CD4-positive, alpha-beta T cell (primary cell): ENCODE measurements around the gene BICDL1. TPM values are rescaled to one million over a fixed set of nuclear protein-coding genes. Genes with fewer than 3 reads are reported as not detected.

ENCODE experiments used
- ATAC-seq: fragments of 200-7000 bp; cut with Tn5 transposase; one replicate; pipeline ENCODE4 v1.10.0; 2022; ENCODE audit warnings: mild to moderate bottlenecking; ENCODE audit not compliant: poor library complexity
- CTCF ChIA-PET: fragments of 350-600 bp; sonication (Branson Sonifier 250); formaldehyde crosslinking; loops from one replicate; lab custom pipeline; 2021; ENCODE audit warnings: antibody characterized with exemption, inconsistent platforms; lab: Charles Lee
- POLR2A ChIA-PET: fragments of 350-600 bp; sonication (Branson Sonifier 250); formaldehyde crosslinking; loops from one replicate; lab custom pipeline; 2021; ENCODE audit warnings: antibody characterized with exemption, inconsistent platforms; lab: Charles Lee
- DNase-seq, 14 experiments: peaks; one replicate each; pipeline ENCODE4 v3.0.0-alpha.2; 2013 to 2020; ENCODE audit warnings: mixed read lengths in 2 of 14
- H3K27ac ChIP-seq, 2 donors: one replicate each; pipeline versions ENCODE4 v1.5.1 to v1.7.0; 2013; ENCODE audit warnings: low read length in 2 of 2, low read depth in 1 of 2, mild to moderate bottlenecking in 1 of 2
- H3K27me3 ChIP-seq, 2 experiments: 1 replicate in 1 of 2; 2 replicates in 1 of 2; pipeline versions ENCODE4 v1.6.1 to v1.7.0; 2013; ENCODE audit warnings: low read length in 2 of 2, control low read depth in 1 of 2, mild to moderate bottlenecking in 1 of 2, moderate library complexity in 1 of 2; ENCODE audit not compliant: insufficient read depth in 2 of 2, control insufficient read depth in 1 of 2
- H3K36me3 ChIP-seq: one replicate; pipeline ENCODE4 v1.6.1; 2013; ENCODE audit warnings: low read length, control low read depth; ENCODE audit not compliant: insufficient read depth
- H3K4me1 ChIP-seq: one replicate; pipeline ENCODE4 v1.6.1; 2013; ENCODE audit warnings: low read length, control low read depth; ENCODE audit not compliant: insufficient read depth
- H3K4me3 ChIP-seq: one replicate; pipeline ENCODE4 v1.5.1; 2013; ENCODE audit warnings: mild to moderate bottlenecking, low read length, moderate library complexity
- H3K9me3 ChIP-seq, 2 experiments: 1 replicate in 1 of 2; 2 replicates in 1 of 2; pipeline versions ENCODE4 v1.6.1 to v1.7.0; 2013; ENCODE audit warnings: low read length in 2 of 2, mild to moderate bottlenecking in 2 of 2, control low read depth in 1 of 2, moderate library complexity in 1 of 2; ENCODE audit not compliant: control insufficient read depth in 1 of 2, insufficient read depth in 1 of 2
- H3K27ac Mint-ChIP-seq: one replicate; pipeline ENCODE4 v1.8.0; 2020; ENCODE audit warnings: mixed read lengths
- H3K27me3 Mint-ChIP-seq: one replicate; pipeline ENCODE4 v1.8.0; 2021; ENCODE audit warnings: mixed read lengths
- H3K36me3 Mint-ChIP-seq: one replicate; pipeline ENCODE4 v1.8.0; 2021; ENCODE audit warnings: low read depth, mixed read lengths
- H3K4me1 Mint-ChIP-seq: one replicate; pipeline ENCODE4 v1.8.0; 2021; ENCODE audit warnings: low read depth, mixed read lengths
- H3K4me3 Mint-ChIP-seq: one replicate; pipeline ENCODE4 v1.8.0; 2020; ENCODE audit warnings: mild to moderate bottlenecking, mixed read lengths
- H3K9me3 Mint-ChIP-seq: one replicate; pipeline ENCODE4 v1.8.0; 2020; ENCODE audit warnings: mixed read lengths
- intact Hi-C, 2 experiments: fragments of 100-400 bp; cut with DNase I in 1 of 2; cut with micrococcal nuclease in 1 of 2; formaldehyde crosslinking; loops; one replicate each; pipeline versions ENCODE4 v1.15.1 to v1.9.0; 2023 to 2025; cut with DNase I, micrococcal nuclease
- total RNA-seq, 174 experiments: library from RNA in 2 of 174; stranded (reverse) in 2 of 174; gene quantifications; one replicate each; pipeline ENCODE4 v1.2.3 and lab custom pipeline; 2021 to 2026
- TF ChIP-seq, protein P1 (sequence below): fragments of 200-600 bp; IDR thresholded peaks from one replicate; pipeline ENCODE4 v1.8.0; 2022; ENCODE audit warnings: antibody characterized with exemption, mild to moderate bottlenecking

Gene BICDL1
- total RNA-seq, 2 experiments from 2014 or later, result 143 to 146 TPM

DNA sequence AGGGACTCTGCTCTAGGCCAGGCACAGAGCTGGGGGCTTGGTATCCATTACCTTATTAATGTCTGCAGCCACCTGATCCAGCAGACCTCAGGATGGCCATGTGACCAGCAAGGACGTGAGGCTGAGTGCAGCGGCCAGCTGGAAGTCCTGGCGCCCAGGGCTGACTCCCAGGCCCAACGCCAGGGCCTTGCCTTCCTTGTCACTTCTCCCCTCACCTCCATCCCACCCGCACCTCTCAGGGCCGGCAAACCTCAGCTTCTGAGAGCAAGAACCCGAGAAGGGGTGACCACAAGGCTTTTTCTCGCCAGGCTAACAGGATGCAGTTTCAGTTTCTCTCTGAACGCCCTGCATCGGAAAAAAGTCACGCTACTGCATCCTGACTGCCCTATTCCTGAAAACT is 112.1 kb downstream of the BICDL1 start:
- intact Hi-C loops, result no loop called here
- CTCF ChIA-PET, result interaction anchor here (1.6 kb wide), 1 partner anchor 14 kb away, joined by 6 read pairs; no protein-coding TSS in a partner anchor
- Mint-ChIP-seq H3K9me3 (no peaks in the 10 kb centered on the region), H3K27me3 (no peaks in the 10 kb centered on the region), H3K4me1 (peaks cover 15% of the 10 kb centered on the region), H3K4me3 (peak overlapping the region; percentile 1), H3K36me3 (peaks cover 88% of the 10 kb centered on the region), H3K27ac (peak overlapping the region; percentile 72)
- DNase-seq (peak in 1 of 14 experiments; percentile 29), ATAC-seq (no peak)
- peaks cover 95% of the 10 kb centered on the region for H3K36me3 ChIP-seq
- H3K9me3 ChIP-seq, result no peaks in the 10 kb centered on the region
- TF ChIP-seq, protein P1, sequence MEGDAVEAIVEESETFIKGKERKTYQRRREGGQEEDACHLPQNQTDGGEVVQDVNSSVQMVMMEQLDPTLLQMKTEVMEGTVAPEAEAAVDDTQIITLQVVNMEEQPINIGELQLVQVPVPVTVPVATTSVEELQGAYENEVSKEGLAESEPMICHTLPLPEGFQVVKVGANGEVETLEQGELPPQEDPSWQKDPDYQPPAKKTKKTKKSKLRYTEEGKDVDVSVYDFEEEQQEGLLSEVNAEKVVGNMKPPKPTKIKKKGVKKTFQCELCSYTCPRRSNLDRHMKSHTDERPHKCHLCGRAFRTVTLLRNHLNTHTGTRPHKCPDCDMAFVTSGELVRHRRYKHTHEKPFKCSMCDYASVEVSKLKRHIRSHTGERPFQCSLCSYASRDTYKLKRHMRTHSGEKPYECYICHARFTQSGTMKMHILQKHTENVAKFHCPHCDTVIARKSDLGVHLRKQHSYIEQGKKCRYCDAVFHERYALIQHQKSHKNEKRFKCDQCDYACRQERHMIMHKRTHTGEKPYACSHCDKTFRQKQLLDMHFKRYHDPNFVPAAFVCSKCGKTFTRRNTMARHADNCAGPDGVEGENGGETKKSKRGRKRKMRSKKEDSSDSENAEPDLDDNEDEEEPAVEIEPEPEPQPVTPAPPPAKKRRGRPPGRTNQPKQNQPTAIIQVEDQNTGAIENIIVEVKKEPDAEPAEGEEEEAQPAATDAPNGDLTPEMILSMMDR, result no peak
- H3K4me3 ChIP-seq, result no peak overlapping the region
- H3K27ac ChIP-seq, result peak overlapping the region in 1 of 2 donors; percentile 30
- no peaks in the 10 kb centered on the region for H3K27me3 ChIP-seq
- H3K4me1 ChIP-seq, result peaks cover 38% of the 10 kb centered on the region
- POLR2A ChIA-PET, result interaction anchor here (0.6 to 1.8 kb wide), 2 partner anchors 100 to 190 kb away, joined by 4 read pairs; partner anchors contain the start of gene RNU4-2

GRCh38 chr12:120101617-120102016 is 112.6 kb downstream of the BICDL1 start:
- Mint-ChIP-seq H3K9me3 (no peaks in the 10 kb centered on the region), H3K36me3 (peaks cover 88% of the 10 kb centered on the region), H3K27me3 (no peaks in the 10 kb centered on the region), H3K27ac (peak overlapping the region; percentile 72), H3K4me3 (peak overlapping the region; percentile 1), H3K4me1 (peaks cover 18% of the 10 kb centered on the region)
- H3K27me3 ChIP-seq, result no peaks in the 10 kb centered on the region
- H3K4me1 ChIP-seq, result peaks cover 38% of the 10 kb centered on the region
- no peaks in the 10 kb centered on the region for H3K9me3 ChIP-seq
- POLR2A ChIA-PET, result interaction anchor here (1.8 to 1.9 kb wide), 2 partner anchors 15 to 190 kb away, joined by 4 to 5 read pairs; partner anchors contain the start of gene RNU4-2
- H3K4me3 ChIP-seq, result no peak overlapping the region
- peaks cover 95% of the 10 kb centered on the region for H3K36me3 ChIP-seq
- no peak for DNase-seq
- TF ChIP-seq, protein P1, result no peak
- intact Hi-C loops, result no loop called here
- peak overlapping the region; percentile 19 to 30 for H3K27ac ChIP-seq
- no peak for ATAC-seq
- CTCF ChIA-PET, result interaction anchor here (1.6 kb wide), 1 partner anchor 14 kb away, joined by 6 read pairs; no protein-coding TSS in a partner anchor

DNA sequence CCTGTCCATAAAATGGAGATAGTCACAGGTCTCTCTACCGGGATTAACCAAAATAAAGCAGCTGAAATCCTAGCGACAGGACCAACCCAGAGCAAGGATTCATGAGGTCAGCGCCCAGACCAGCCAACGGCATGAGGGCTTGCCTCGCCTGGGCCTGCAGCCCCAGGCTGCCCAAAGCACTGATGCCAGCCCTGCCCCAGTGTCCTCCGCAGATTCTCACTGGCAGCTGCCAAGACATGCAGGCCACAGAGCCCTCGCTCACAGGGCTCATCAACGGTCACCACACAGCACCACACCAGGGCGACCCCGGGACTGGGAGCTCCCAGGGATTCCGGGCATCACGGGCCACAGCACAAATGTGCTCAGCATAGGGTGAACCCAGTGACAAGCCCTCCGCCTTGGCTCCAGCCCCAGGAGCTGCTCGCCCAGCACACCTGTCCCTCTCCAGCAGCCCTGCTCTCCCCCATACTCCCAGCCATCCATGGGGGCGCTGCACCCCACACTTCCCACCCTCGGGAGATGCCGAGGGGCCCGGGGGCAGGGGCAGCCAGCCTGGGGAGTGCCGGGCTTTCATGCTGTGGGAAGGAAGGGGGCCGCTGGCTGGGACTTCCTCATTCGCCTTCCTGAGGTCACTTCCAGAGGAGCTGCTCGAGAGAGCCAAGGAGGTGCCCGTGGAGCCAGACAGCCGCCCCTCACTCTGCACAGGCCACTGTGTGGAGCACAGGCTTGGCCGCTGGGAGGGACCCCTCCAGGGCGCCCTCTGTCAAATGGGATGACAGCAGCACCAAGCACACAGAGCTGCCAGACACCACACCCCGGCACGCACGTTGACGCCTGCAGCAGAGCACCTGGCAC is 113.4 kb downstream of the BICDL1 start:
- no peaks in the 10 kb centered on the region for H3K27me3 Mint-ChIP-seq
- POLR2A ChIA-PET, result interaction anchor here (1.2 to 1.9 kb wide), 2 partner anchors 14 to 15 kb away, joined by 4 to 5 read pairs; partner anchors contain the start of gene RAB35
- H3K27ac Mint-ChIP-seq, result peak overlapping the region; percentile 72
- H3K4me1 Mint-ChIP-seq, result peaks cover 18% of the 10 kb centered on the region
- H3K36me3 ChIP-seq, result peaks cover 93% of the 10 kb centered on the region
- H3K9me3 ChIP-seq, result no peaks in the 10 kb centered on the region
- peak overlapping the region; percentile 21 to 30 for H3K27ac ChIP-seq
- ATAC-seq (no peak), DNase-seq (peak in 2 of 14 experiments; percentile 4 to 15)
- H3K36me3 Mint-ChIP-seq, result peaks cover 88% of the 10 kb centered on the region
- CTCF ChIA-PET, result no interaction called here
- H3K4me1 ChIP-seq, result peaks cover 38% of the 10 kb centered on the region
- H3K27me3 ChIP-seq, result no peaks in the 10 kb centered on the region
- no peak overlapping the region for H3K4me3 ChIP-seq
- no peak overlapping the region for H3K4me3 Mint-ChIP-seq
- TF ChIP-seq, protein P1, result no peak
- intact Hi-C loops, result no loop called here
- no peaks in the 10 kb centered on the region for H3K9me3 Mint-ChIP-seq
